NCI-H524 treated with DMSO at 0.1 percent for 48 hours (cell line): Measurements from ENCODE around the gene RYR2.
"Not testable (repeated sequence)": the region's sequence is repeated elsewhere in the genome, so short reads cannot be mapped to it uniquely, and the experiment has no call there.

ENCODE experiments used
- DNase-seq: peaks from one replicate; lab custom pipeline; 2025; lab: John Stamatoyannopoulos, UW

Gene RYR2

GRCh38 chr1:237791592-237791991 lies 749.6 kb downstream of the RYR2 start:
- DNase-seq: no peak

- no peak for DNase-seq
These were observed 750.2 kb downstream of the RYR2 start for GRCh38 chr1:237792149-237792548.

- no peak for DNase-seq
These were observed 750.7 kb downstream of the RYR2 start for GRCh38 chr1:237792726-237793125.

- DNase-seq: no peak
These were observed 752.1 kb downstream of the RYR2 start for GRCh38 chr1:237794071-237794470.

GRCh38 chr1:237795558-237795957 lies 753.6 kb downstream of the RYR2 start:
- no peak for DNase-seq

GRCh38 chr1:237799762-237800474 lies 757.9 kb downstream of the RYR2 start:
- peak; percentile 8 for DNase-seq

- DNase-seq: no peak
These were observed 762.5 kb downstream of the RYR2 start for GRCh38 chr1:237804516-237804915.

- DNase-seq: no peak
These were observed 767.1 kb downstream of the RYR2 start for GRCh38 chr1:237809099-237809498.

GRCh38 chr1:237811633-237812032 lies 769.6 kb downstream of the RYR2 start:
- no peak for DNase-seq

GRCh38 chr1:237812061-237812460 lies 770.1 kb downstream of the RYR2 start:
- no peak for DNase-seq

- peak; percentile 0 for DNase-seq
These were observed 772.4 kb downstream of the RYR2 start for GRCh38 chr1:237814319-237814924.

- no peak for DNase-seq
These were observed 775.3 kb downstream of the RYR2 start for GRCh38 chr1:237817277-237817676.

- DNase-seq: not testable (repeated sequence)
These were observed 778.6 kb downstream of the RYR2 start for GRCh38 chr1:237820634-237821033.

GRCh38 chr1:237832858-237833257 lies 790.9 kb downstream of the RYR2 start:
- no peak for DNase-seq

- DNase-seq: no peak
These were observed 792.1 kb downstream of the RYR2 start for GRCh38 chr1:237834048-237834447.

- DNase-seq: no peak
These were observed 792.5 kb downstream of the RYR2 start for GRCh38 chr1:237834461-237834860.

GRCh38 chr1:237838320-237838719 lies 796.3 kb downstream of the RYR2 start:
- no peak for DNase-seq

- no peak for DNase-seq
These were observed 797.0 kb downstream of the RYR2 start for GRCh38 chr1:237838904-237839534.

- no peak for DNase-seq
These were observed 799.5 kb downstream of the RYR2 start for GRCh38 chr1:237841485-237841884.

- not testable (repeated sequence) for DNase-seq
These were observed 801.5 kb downstream of the RYR2 start for GRCh38 chr1:237843516-237843915.

- no peak for DNase-seq
These were observed 809.3 kb downstream of the RYR2 start for GRCh38 chr1:237851210-237851845.

- DNase-seq: no peak
These were observed 810.4 kb downstream of the RYR2 start for GRCh38 chr1:237852342-237852741.

GRCh38 chr1:237857455-237857854 lies 815.5 kb downstream of the RYR2 start:
- no peak for DNase-seq
